SJCRH30 (cell line): ENCODE measurements around the gene SRA1. TPM values are rescaled to one million over a fixed set of nuclear protein-coding genes. Genes with fewer than 3 reads are reported as not detected.

Experiments used
- total RNA-seq: library from RNA; depleted of rRNA; stranded (reverse); fragments of >200 nt; shearing (Covaris generic); gene quantifications from 2 replicates; pipeline ENCODE4 v1.2.3, GENCODE V29; 2014; rRNA removed

The SRA1 gene
- total RNA-seq, 1 experiment from 2014 or later, result 36.1 TPM

Other genes with a start within 250 kb of the SRA1 start
- gene HBEGF, start 210.9 kb downstream of the SRA1 start, total RNA-seq, result 6.5 and 7.1 TPM in 2 replicates
- gene SLC4A9, start 197.3 kb downstream of the SRA1 start, total RNA-seq, result not detected in 2 replicates
- gene ANKHD1, start 155.6 kb downstream of the SRA1 start, total RNA-seq, result 89.1 and 106 TPM in 2 replicates
- gene EIF4EBP3, start 9.8 kb downstream of the SRA1 start, total RNA-seq, result 0.57 and 1.3 TPM in 2 replicates
- 10.2 and 16.9 TPM in 2 replicates for gene APBB3, start 7.1 kb upstream of the SRA1 start, total RNA-seq
- gene SLC35A4, start 7.4 kb upstream of the SRA1 start, total RNA-seq, result 61.2 and 62.3 TPM in 2 replicates
- 0.18 and 0.38 TPM in 2 replicates for gene CD14, start 75.7 kb upstream of the SRA1 start, total RNA-seq
- 11.1 and 11.3 TPM in 2 replicates for gene TMCO6, start 82.0 kb upstream of the SRA1 start, total RNA-seq
- 86.0 and 106 TPM in 2 replicates for gene NDUFA2, start 90.2 kb upstream of the SRA1 start, total RNA-seq
- 94.5 and 100 TPM in 2 replicates for gene IK, start 90.4 kb upstream of the SRA1 start, total RNA-seq
- gene WDR55, start 107.4 kb upstream of the SRA1 start, total RNA-seq, result 15.5 and 17.9 TPM in 2 replicates
- gene DND1, start 116.1 kb upstream of the SRA1 start, total RNA-seq, result 0.41 and 1.8 TPM in 2 replicates
- gene HARS1, start 133.9 kb upstream of the SRA1 start, total RNA-seq, result 75.2 and 82.0 TPM in 2 replicates
- gene HARS2, start 134.0 kb upstream of the SRA1 start, total RNA-seq, result 27.1 TPM in 2 replicates
- gene ZMAT2, start 143.0 kb upstream of the SRA1 start, total RNA-seq, result 62.4 and 67.9 TPM in 2 replicates
- not detected in 2 replicates for gene PCDHA1, start 228.7 kb upstream of the SRA1 start, total RNA-seq
- not detected in 2 replicates for gene PCDHA2, start 237.4 kb upstream of the SRA1 start, total RNA-seq
- 0.02 TPM in 1 of 2 replicates, not detected in the other for gene PCDHA3, start 243.6 kb upstream of the SRA1 start, total RNA-seq
- not detected in 2 replicates for gene PCDHA4, start 249.6 kb upstream of the SRA1 start, total RNA-seq